ENCODE data around the gene EIF4ENIF1.

DNA sequence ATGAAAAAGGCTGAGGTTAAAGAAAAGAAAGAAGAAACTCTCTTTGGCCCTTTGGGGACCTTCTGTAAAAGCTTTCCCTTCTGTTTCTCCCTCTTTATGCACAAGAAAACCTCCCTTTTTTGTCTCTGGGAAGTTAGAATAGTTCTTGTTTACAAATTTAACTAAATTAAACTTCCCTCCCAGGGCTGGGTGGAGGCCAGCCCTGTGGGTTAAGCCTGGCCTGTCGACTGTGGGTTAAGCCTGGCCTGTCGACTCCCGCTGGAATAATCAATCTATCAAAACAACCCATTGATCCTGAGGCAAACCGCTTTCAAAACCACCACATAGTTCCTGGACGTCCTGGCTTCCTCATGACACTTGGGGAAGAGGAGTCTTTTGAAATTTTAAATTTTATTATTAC, 91.4 kb downstream of the EIF4ENIF1 start:
- TF ChIP-seq POLR2A (IDR thresholded peaks at IDR 0.05) = no peak
- no peak for TF ChIP-seq CTCF (IDR thresholded peaks at IDR 0.05)
